Measurements from ENCODE around the gene CAB39L.

GRCh38 chr13:49265822-49266221, 178.0 kb downstream of the CAB39L start:
- TF ChIP-seq HNF4G (IDR thresholded peaks at IDR 0.05) (no peak), CTCF (IDR thresholded peaks at IDR 0.05; ENCODE audit: low read depth, low read length, missing input control) (no peak), YY1 (IDR thresholded peaks at IDR 0.05) (no peak), RAD21 (IDR thresholded peaks at IDR 0.05) (no peak), TAF1 (conservative IDR thresholded peaks at IDR 0.05) (no peak), MAX (IDR thresholded peaks at IDR 0.05) (no peak), ZBTB33 (IDR thresholded peaks at IDR 0.05) (no peak), JUND (IDR thresholded peaks at IDR 0.05) (no peak), RXRA (IDR thresholded peaks at IDR 0.05) (no peak), GABPA (IDR thresholded peaks at IDR 0.05 in 1 of 2, conservative IDR thresholded peaks at IDR 0.05 in 1 of 2) (no peak), HNF4A (conservative IDR thresholded peaks at IDR 0.05) (no peak), SP1 (IDR thresholded peaks at IDR 0.05) (no peak)
- TF ChIP-seq, protein P1, sequence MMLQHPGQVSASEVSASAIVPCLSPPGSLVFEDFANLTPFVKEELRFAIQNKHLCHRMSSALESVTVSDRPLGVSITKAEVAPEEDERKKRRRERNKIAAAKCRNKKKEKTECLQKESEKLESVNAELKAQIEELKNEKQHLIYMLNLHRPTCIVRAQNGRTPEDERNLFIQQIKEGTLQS (IDR thresholded peaks at IDR 0.05): no peak
- TF ChIP-seq, protein P2, sequence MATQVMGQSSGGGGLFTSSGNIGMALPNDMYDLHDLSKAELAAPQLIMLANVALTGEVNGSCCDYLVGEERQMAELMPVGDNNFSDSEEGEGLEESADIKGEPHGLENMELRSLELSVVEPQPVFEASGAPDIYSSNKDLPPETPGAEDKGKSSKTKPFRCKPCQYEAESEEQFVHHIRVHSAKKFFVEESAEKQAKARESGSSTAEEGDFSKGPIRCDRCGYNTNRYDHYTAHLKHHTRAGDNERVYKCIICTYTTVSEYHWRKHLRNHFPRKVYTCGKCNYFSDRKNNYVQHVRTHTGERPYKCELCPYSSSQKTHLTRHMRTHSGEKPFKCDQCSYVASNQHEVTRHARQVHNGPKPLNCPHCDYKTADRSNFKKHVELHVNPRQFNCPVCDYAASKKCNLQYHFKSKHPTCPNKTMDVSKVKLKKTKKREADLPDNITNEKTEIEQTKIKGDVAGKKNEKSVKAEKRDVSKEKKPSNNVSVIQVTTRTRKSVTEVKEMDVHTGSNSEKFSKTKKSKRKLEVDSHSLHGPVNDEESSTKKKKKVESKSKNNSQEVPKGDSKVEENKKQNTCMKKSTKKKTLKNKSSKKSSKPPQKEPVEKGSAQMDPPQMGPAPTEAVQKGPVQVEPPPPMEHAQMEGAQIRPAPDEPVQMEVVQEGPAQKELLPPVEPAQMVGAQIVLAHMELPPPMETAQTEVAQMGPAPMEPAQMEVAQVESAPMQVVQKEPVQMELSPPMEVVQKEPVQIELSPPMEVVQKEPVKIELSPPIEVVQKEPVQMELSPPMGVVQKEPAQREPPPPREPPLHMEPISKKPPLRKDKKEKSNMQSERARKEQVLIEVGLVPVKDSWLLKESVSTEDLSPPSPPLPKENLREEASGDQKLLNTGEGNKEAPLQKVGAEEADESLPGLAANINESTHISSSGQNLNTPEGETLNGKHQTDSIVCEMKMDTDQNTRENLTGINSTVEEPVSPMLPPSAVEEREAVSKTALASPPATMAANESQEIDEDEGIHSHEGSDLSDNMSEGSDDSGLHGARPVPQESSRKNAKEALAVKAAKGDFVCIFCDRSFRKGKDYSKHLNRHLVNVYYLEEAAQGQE (IDR thresholded peaks at IDR 0.05): no peak

Measured in liver (tissue), 3 donors.